ENCODE data around the gene ABTB1.
"Not testable (repeated sequence)": the region's sequence is repeated elsewhere in the genome, so short reads cannot be mapped to it uniquely, and the experiment has no call there.

The ABTB1 gene

GRCh38 chr3:127700406-127700805 lies 27.7 kb downstream of the ABTB1 start:
- no peak overlapping the region for H3K4me3 ChIP-seq (ENCODE audit: low read depth, low read length)

- H3K4me3 ChIP-seq (ENCODE audit: low read depth, low read length): no peak overlapping the region
Measured at GRCh38 chr3:127701280-127701911, 28.6 kb downstream of the ABTB1 start.

- no peak overlapping the region for H3K4me3 ChIP-seq (ENCODE audit: low read depth, low read length)
Measured at GRCh38 chr3:127702151-127702578, 29.4 kb downstream of the ABTB1 start.

GRCh38 chr3:127704840-127705239 lies 32.1 kb downstream of the ABTB1 start:
- not testable (repeated sequence) for H3K4me3 ChIP-seq (ENCODE audit: low read depth, low read length)

- no peak overlapping the region for H3K4me3 ChIP-seq (ENCODE audit: low read depth, low read length)
Measured at GRCh38 chr3:127706312-127706711, 33.6 kb downstream of the ABTB1 start.

- no peak overlapping the region for H3K4me3 ChIP-seq (ENCODE audit: low read depth, low read length)
Measured at GRCh38 chr3:127706785-127707351, 34.1 kb downstream of the ABTB1 start.

- no peak overlapping the region for H3K4me3 ChIP-seq (ENCODE audit: low read depth, low read length)
Measured at GRCh38 chr3:127707851-127708411, 35.2 kb downstream of the ABTB1 start.

- no peak overlapping the region for H3K4me3 ChIP-seq (ENCODE audit: low read depth, low read length)
Measured at GRCh38 chr3:127708837-127709236, 36.1 kb downstream of the ABTB1 start.

GRCh38 chr3:127709320-127710060 lies 36.7 kb downstream of the ABTB1 start:
- H3K4me3 ChIP-seq (ENCODE audit: low read depth, low read length): no peak overlapping the region

GRCh38 chr3:127710155-127710941 lies 37.6 kb downstream of the ABTB1 start:
- no peak overlapping the region for H3K4me3 ChIP-seq (ENCODE audit: low read depth, low read length)

- H3K4me3 ChIP-seq (ENCODE audit: low read depth, low read length): no peak overlapping the region
Measured at GRCh38 chr3:127711021-127711695, 38.4 kb downstream of the ABTB1 start.

- no peak overlapping the region for H3K4me3 ChIP-seq (ENCODE audit: low read depth, low read length)
Measured at GRCh38 chr3:127711896-127712295, 39.1 kb downstream of the ABTB1 start.

GRCh38 chr3:127712461-127712860 lies 39.7 kb downstream of the ABTB1 start:
- H3K4me3 ChIP-seq (ENCODE audit: low read depth, low read length): no peak overlapping the region

GRCh38 chr3:127712881-127713771 lies 40.4 kb downstream of the ABTB1 start:
- H3K4me3 ChIP-seq (ENCODE audit: low read depth, low read length): no peak overlapping the region

- no peak overlapping the region for H3K4me3 ChIP-seq (ENCODE audit: low read depth, low read length)
Measured at GRCh38 chr3:127714125-127714571, 41.4 kb downstream of the ABTB1 start.

GRCh38 chr3:127714866-127715265 lies 42.1 kb downstream of the ABTB1 start:
- no peak overlapping the region for H3K4me3 ChIP-seq (ENCODE audit: low read depth, low read length)

GRCh38 chr3:127715532-127715931 lies 42.8 kb downstream of the ABTB1 start:
- no peak overlapping the region for H3K4me3 ChIP-seq (ENCODE audit: low read depth, low read length)

GRCh38 chr3:127716384-127716783 lies 43.6 kb downstream of the ABTB1 start:
- H3K4me3 ChIP-seq (ENCODE audit: low read depth, low read length): no peak overlapping the region
